WERI-Rb-1 (cell line): ENCODE data around the gene KNDC1.

Experiments used
- DNase-seq: peaks from one replicate; pipeline ENCODE4 v3.0.0-alpha.2; 2020
- H3K27ac ChIP-seq: fragments of 250-450 bp; sonication (Bioruptor Pico); 2 replicates; pipeline ENCODE4 v1.5.1; 2020; ENCODE audit warnings: mild to moderate bottlenecking, moderate library complexity
- H3K27me3 ChIP-seq: fragments of 250-450 bp; sonication (Bioruptor Pico); 2 replicates; pipeline ENCODE4 v1.5.1; 2021; ENCODE audit warnings: mild to moderate bottlenecking, low read depth, moderate library complexity; ENCODE audit not compliant: insufficient read depth, severe bottlenecking
- H3K36me3 ChIP-seq: fragments of 250-450 bp; sonication (Bioruptor Pico); 2 replicates; pipeline ENCODE4 v1.5.1; 2020; ENCODE audit warnings: mild to moderate bottlenecking, moderate library complexity
- H3K4me3 ChIP-seq: 2 replicates; pipeline ENCODE4 v1.5.1; 2011; ENCODE audit warnings: low read depth, mild to moderate bottlenecking, control low read depth, low read length
- H3K9me3 ChIP-seq: fragments of 250-450 bp; sonication (Bioruptor Pico); 2 replicates; pipeline ENCODE4 v1.5.1; 2021; ENCODE audit warnings: mild to moderate bottlenecking, moderate library complexity; ENCODE audit not compliant: severe bottlenecking
- TF ChIP-seq, protein P1 (sequence below): IDR thresholded peaks from 2 replicates; pipeline ENCODE4 v1.5.1; 2011; ENCODE audit warnings: low read depth, mild to moderate bottlenecking, control low read depth, inconsistent platforms, low read length

The KNDC1 gene

GRCh38 chr10:133237241-133237587, 77.2 kb downstream of the KNDC1 start:
- Histone ChIP-seq H3K36me3 (no peaks in the 10 kb centered on the region), H3K27me3 (peaks cover 12% of the 10 kb centered on the region), H3K27ac (peak overlapping the region; percentile 27; the same call in 1 of the 2 replicates), H3K4me3 (peak overlapping the region; percentile 44), H3K9me3 (no peaks in the 10 kb centered on the region)
- TF ChIP-seq, protein P1, sequence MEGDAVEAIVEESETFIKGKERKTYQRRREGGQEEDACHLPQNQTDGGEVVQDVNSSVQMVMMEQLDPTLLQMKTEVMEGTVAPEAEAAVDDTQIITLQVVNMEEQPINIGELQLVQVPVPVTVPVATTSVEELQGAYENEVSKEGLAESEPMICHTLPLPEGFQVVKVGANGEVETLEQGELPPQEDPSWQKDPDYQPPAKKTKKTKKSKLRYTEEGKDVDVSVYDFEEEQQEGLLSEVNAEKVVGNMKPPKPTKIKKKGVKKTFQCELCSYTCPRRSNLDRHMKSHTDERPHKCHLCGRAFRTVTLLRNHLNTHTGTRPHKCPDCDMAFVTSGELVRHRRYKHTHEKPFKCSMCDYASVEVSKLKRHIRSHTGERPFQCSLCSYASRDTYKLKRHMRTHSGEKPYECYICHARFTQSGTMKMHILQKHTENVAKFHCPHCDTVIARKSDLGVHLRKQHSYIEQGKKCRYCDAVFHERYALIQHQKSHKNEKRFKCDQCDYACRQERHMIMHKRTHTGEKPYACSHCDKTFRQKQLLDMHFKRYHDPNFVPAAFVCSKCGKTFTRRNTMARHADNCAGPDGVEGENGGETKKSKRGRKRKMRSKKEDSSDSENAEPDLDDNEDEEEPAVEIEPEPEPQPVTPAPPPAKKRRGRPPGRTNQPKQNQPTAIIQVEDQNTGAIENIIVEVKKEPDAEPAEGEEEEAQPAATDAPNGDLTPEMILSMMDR: no peak
- no peak for DNase-seq

GRCh38 chr10:133237588-133238465, 77.8 kb downstream of the KNDC1 start, which contains the start of gene VENTX:
Gene VENTX, plus strand, starts transcription at chr10:133237855. Its CDS starts 60 bp downstream, at chr10:133237915.
- TF ChIP-seq, protein P1: no peak
- H3K9me3 ChIP-seq: no peaks in the 10 kb centered on the region

DNA sequence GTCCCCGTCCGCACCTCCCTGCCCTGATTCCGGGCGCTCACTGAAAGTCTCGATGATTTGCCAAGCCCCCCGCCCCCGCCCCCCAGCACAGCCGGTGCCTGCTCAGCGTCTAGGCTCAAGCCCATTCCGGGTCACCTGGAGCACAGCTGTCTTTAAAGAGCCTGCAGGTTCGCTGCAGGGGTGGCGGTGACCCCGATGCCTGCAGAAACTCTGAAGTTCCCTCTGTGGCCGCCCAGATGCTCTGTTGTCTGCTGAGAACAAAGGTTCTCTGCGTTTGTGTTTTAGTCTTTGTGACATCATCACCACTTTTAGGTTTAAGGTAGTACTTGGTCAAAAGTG, 78.4 kb downstream of the KNDC1 start:
- Histone ChIP-seq H3K4me3 (no peak overlapping the region), H3K27ac (no peak overlapping the region), H3K36me3 (no peaks in the 10 kb centered on the region), H3K9me3 (no peaks in the 10 kb centered on the region), H3K27me3 (peaks cover 12% of the 10 kb centered on the region)
- no peak for DNase-seq
- TF ChIP-seq, protein P1: no peak

More at GRCh38 chr10:133237588-133238465, 77.8 kb downstream of the KNDC1 start, which contains the start of gene VENTX:
- Histone ChIP-seq H3K27ac (peak within 1 kb of the TSS; percentile 27; the same call in 1 of the 2 replicates), H3K36me3 (no peaks in the 10 kb centered on the region), H3K4me3 (peak within 1 kb of the TSS; percentile 44), H3K27me3 (peaks cover 12% of the 10 kb centered on the region)
- DNase-seq: peak; percentile 72

DNA sequence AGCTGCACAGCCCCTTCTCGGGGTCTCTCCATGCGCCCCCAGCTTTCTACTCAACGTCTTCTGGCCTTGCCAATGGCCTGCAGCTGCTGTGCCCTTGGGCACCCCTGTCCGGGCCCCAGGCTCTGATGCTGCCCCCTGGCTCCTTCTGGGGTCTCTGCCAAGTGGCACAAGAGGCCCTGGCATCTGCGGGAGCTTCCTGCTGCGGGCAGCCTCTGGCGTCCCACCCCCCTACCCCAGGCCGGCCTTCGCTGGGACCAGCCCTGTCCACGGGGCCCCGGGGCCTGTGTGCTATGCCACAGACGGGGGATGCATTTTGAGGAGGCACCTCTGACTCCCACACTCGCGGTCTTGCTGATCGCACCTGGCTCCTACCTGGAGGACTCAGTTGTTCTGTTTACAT, 80.0 kb downstream of the KNDC1 start:
- Histone ChIP-seq H3K36me3 (no peaks in the 10 kb centered on the region), H3K27ac (no peak overlapping the region), H3K27me3 (peaks cover 12% of the 10 kb centered on the region), H3K4me3 (no peak overlapping the region), H3K9me3 (no peaks in the 10 kb centered on the region)
- TF ChIP-seq, protein P1: no peak
- no peak for DNase-seq

DNA sequence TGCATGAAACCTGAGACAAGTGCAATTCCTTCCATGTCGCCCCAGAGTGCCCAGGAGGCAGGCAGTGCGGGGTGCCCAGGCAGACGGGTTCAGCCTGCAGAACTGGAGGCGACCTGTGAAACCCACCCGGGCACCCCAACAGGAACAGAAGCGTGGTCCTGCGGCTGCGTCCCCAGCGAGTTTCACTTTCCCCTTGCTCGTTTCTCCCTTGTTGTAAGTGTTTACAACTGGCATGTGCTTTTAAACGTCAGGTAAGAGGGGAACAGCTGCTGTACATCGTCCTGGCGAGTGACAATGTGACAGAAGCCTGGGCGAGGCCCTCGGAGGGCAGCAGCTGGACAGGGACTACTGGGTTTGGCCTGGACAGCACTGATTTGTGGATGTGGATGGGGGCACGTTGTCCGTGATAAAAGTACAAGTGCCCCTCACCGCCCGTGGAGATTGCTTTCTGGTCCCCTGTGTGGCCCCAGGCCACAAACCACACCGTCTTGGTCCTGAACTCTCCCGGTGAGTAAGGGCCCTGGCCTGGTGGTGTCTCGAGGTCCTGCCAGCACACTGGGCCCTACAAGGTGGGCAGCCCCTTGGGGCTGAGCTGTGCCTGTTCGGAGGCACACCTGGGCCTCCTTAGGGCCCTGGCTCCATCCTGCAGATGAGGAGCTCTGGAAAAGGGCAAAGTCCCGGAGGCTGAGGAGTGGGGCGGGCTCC, 81.6 kb downstream of the KNDC1 start:
- no peak for DNase-seq
- Histone ChIP-seq H3K27me3 (peaks cover 8% of the 10 kb centered on the region), H3K4me3 (no peak overlapping the region), H3K9me3 (no peaks in the 10 kb centered on the region), H3K27ac (no peak overlapping the region), H3K36me3 (no peaks in the 10 kb centered on the region)
- TF ChIP-seq, protein P1: no peak
